HG02870 (cell line): ENCODE measurements around the gene SLC35F4.

Source experiments
- ATAC-seq: cut with Tn5 transposase; IDR thresholded peaks from one replicate; pipeline ENCODE4 v1.9.1; 2021; ENCODE audit warnings: mild to moderate bottlenecking, moderate library complexity; ENCODE audit not compliant: unreplicated experiment

SLC35F4 gene

DNA sequence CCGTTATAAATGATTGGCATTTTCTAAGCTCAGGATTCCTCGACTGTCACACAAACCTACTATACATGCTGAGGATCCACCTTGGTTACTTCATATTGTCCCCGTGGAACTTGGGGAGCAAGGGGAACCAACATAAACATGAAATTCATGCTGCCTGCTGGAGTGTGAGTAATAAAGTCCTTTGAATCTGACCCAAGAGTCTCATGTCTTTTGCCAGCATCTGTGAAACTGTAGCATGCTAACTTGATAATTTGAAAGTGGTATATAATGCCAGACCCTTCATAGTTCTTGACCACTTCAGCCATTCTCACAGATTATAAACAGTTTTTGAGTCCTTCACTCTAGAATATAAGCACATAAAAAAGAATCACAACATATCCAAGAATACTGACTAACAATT is 17.1 kb downstream of the SLC35F4 start:
- ATAC-seq = no peak

DNA sequence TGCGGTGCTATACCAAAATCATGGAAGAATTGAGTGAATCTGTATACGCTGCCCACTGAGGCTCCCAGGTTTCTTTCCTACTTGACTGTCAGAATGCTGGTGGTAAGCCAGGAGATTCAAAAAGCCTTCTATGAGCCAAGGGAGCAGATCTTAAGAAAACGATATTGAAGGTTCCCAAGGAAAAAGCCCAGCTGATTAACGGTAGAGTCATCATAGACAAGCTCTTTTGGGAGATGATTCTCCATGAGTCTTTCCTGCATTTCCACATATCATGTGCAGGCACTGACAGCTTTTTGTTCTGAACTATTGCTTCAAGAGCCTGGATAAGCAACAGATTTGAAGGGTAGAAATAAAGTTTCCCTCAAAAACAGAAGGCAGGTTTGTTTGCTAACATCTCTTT is 17.5 kb downstream of the SLC35F4 start:
- ATAC-seq = no peak

- ATAC-seq = no peak
Observed at GRCh38 chr14:57847706-57848105, 18.2 kb downstream of the SLC35F4 start.

GRCh38 chr14:57847096-57847495 is 18.8 kb downstream of the SLC35F4 start:
- ATAC-seq = no peak

DNA sequence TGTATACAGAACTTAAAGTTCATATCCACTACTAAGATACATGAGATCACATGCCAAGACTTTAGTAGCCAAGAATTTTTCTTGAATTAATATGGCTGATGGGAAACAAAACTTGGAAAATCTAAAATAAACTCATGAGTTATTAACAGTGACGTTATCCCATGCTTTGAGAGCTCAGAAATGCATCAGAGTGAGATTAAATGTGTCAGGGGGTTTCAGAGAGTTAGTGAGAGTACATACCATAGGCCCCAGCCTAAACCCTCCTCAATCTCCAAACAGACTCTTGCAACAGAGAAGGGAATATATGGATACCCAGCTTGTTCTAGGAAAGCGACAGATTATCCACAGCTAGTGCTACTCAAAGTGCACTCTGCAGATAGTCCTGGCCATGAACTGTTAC is 19.3 kb downstream of the SLC35F4 start:
- no peak for ATAC-seq

DNA sequence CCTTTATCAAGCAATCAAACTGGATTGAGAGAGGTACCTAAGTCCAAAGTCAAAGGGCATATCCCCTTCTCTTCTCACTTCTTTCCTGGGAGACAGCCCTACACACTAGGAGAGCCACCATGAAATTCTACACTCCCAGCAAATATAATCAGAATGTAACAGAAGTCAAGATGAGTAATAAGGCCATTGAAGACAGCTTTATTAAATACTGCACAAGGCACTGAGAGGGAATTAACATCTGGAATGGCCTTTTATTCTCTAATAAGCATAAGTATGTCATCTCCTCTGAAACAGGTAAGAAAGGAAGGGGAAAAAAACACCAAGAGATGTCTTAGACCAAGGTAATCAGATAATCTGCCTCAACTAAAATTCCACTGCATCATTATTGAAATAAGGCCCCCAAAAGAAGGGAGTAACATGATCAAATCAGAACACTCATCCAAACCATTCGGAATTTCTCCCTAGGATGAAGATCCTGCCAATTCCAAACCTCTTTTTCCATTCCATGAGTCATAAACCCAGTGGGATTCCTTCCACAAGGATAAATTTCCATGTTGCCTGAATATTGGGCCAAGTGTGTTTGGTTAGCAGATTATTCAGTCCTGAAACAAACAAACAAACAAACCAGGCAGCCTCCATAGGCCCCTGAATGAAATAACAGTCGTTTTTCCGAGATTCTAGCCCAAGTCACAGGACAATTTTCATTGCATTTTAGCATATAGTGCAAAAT is 19.9 kb downstream of the SLC35F4 start:
- ATAC-seq = no peak

- no peak for ATAC-seq
Observed at GRCh38 chr14:57845316-57845715, 20.6 kb downstream of the SLC35F4 start.

GRCh38 chr14:57837267-57837666 is 28.6 kb downstream of the SLC35F4 start:
- no peak for ATAC-seq

GRCh38 chr14:57835766-57836165 is 30.1 kb downstream of the SLC35F4 start:
- ATAC-seq = no peak

GRCh38 chr14:57834961-57835360 is 30.9 kb downstream of the SLC35F4 start:
- no peak for ATAC-seq

DNA sequence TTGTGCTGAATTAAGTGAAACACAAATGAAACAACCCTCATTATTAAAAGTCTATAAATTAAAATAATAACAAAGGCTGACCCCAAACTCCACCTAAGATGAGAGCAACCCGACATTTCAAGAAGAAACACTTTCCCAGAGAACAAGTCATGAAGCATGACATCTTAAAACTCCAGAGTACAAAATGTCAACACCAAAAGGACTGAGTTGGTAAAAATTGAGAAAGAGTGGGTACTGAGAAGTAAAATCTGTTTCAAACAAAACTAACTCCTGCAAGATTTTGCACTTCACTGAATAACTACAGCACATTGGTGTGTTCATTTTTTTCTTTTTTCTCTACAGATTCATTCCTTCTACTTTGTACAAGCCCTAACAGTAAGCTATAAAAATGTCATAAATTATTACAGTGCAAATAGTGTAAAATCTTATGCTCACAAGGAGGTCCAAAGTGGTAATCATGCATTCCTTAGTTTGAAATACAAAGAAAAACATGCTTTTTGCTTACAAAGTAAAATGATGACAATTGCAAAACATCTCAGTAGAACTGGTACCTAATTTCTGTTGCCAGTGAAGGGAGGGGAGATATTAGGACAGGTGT is 31.8 kb downstream of the SLC35F4 start:
- no peak for ATAC-seq

GRCh38 chr14:57833323-57833722 is 32.6 kb downstream of the SLC35F4 start:
- no peak for ATAC-seq

DNA sequence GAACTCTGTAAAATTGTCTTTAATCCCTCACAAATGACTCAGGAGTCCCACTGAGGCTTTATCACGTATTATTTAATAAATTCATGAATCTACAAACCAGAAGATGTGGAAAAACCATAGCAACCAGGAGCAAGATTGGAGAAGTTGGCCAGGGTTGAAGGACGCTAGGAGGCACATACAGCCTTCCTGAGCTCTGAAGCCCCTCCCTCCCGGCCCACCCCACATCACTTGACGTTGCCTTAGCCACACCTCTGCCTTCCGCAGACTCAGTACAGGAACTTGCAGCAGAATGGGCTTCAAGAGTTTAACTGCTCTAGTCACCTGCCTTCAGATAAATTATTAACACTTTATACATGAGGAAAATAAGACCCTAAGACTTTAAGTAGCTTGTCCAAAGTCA is 33.9 kb downstream of the SLC35F4 start:
- no peak for ATAC-seq

- ATAC-seq = no peak
Observed at GRCh38 chr14:57828713-57829112, 37.2 kb downstream of the SLC35F4 start.

DNA sequence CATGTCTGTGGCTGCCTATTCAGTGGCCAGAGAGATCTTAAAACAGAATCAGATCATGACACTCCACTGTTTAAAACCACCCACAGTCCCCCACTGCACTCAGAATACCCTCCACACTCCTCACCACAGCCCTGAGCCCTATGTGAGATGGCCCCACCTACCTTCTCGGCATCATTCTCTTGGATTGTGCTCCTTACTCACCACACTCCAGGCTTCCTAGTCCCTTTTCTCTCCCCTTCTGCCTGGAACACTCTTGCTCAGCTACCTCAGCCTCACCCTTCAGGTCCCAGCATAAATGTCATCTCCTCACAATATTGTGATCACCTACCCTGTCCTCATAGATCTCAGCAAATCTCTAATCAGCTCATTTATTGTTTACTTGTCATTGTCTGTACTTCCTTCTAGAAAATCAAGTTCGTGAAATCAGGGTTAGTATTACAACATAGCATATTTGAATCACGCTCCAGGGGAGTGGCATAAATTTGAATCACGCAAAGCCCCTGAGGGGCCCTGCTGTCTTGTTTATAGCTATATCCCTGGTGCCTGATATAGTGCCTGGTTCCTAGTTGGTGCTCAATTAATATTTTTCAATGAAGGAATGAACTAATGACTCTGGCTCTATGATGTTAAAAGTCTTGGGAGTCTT is 42.8 kb downstream of the SLC35F4 start:
- ATAC-seq = no peak

GRCh38 chr14:57822081-57822480 is 43.8 kb downstream of the SLC35F4 start:
- ATAC-seq = no peak

DNA sequence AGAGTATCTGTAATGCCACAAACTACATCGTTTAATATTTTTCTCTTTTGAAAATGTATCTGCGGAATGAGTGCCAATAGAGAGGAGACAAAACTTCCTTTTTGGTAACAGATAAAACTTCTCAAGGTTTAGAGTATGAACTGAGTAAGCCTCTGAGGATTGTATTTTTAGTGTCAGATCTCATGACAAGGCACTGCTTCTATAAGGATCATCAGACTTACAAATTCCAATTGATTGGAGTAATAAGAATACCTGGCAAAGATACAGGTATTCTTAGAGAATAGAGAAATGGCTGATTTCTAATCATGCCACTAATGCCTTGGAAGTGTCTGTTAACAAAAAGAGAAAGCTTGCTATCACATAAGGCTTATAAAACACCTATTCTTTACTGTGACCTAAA is 45.3 kb downstream of the SLC35F4 start:
- ATAC-seq = no peak

- ATAC-seq = no peak
Observed at GRCh38 chr14:57818511-57818910, 47.4 kb downstream of the SLC35F4 start.

GRCh38 chr14:57816568-57817284 is 49.2 kb downstream of the SLC35F4 start:
- ATAC-seq = no peak

GRCh38 chr14:57814726-57815125 is 51.2 kb downstream of the SLC35F4 start:
- ATAC-seq = no peak

GRCh38 chr14:57812741-57813140 is 53.2 kb downstream of the SLC35F4 start:
- ATAC-seq = no peak
